ENCODE results near the gene TAMALIN. TPM values are rescaled to one million over a fixed set of nuclear protein-coding genes. Genes with fewer than 3 reads are reported as not detected.

Gene TAMALIN
- polyA plus RNA-seq, 1 donor from 2014 or later: 6.1 TPM

DNA sequence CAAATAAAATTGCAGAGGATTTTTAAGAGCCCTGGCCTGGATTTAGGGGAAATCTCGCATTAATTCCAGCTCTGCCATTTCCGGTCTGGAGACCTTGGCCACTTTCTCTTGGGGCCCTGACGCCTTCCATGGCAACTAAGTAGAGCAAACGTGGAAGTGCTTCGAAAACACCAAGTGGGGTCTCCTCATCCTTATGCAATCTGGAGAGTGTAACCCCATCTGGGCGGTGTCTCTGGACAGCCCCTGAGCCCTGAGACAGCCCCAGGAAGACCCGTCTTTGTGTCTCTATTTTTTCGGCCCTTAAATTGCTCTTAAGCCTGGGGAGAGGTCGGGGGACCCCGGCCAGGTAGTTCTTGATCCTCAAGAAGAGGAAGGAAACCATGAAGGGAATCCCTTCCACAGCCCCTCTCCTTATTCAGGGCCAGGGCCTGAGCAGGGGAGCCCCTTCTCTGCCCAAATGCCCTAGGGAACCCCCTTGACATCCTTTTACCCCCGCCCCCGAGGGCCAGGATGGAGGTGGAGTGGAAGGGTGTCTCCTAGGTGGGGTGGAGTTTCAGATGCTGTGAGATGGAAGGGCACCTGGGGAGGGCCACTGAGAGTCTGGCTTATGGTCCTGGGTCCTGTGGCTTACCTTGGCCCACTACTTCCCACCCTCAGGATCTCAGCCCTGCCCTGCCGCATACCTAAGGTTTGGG, 26.8 kb downstream of the TAMALIN start:
- no peaks in the 10 kb centered on the region for H3K36me3 ChIP-seq (ENCODE audit: insufficient read depth, low read length)
- TF ChIP-seq POLR2AphosphoS5 (IDR thresholded peaks at IDR 0.05) (no peak), RAD21 (conservative IDR thresholded peaks at IDR 0.05) (no peak), TAF1 (IDR thresholded peaks at IDR 0.05; ENCODE audit: low read depth) (peak; percentile 14), EZH2 (IDR thresholded peaks at IDR 0.05; ENCODE audit: borderline replicate concordance, insufficient read depth, low read length, poor library complexity, severe bottlenecking) (no peak), MXI1 (conservative IDR thresholded peaks at IDR 0.05; ENCODE audit: poor library complexity, severe bottlenecking) (no peak), SMC3 (conservative IDR thresholded peaks at IDR 0.05; ENCODE audit: poor library complexity) (no peak)
- TF ChIP-seq, protein P1, sequence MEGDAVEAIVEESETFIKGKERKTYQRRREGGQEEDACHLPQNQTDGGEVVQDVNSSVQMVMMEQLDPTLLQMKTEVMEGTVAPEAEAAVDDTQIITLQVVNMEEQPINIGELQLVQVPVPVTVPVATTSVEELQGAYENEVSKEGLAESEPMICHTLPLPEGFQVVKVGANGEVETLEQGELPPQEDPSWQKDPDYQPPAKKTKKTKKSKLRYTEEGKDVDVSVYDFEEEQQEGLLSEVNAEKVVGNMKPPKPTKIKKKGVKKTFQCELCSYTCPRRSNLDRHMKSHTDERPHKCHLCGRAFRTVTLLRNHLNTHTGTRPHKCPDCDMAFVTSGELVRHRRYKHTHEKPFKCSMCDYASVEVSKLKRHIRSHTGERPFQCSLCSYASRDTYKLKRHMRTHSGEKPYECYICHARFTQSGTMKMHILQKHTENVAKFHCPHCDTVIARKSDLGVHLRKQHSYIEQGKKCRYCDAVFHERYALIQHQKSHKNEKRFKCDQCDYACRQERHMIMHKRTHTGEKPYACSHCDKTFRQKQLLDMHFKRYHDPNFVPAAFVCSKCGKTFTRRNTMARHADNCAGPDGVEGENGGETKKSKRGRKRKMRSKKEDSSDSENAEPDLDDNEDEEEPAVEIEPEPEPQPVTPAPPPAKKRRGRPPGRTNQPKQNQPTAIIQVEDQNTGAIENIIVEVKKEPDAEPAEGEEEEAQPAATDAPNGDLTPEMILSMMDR (IDR thresholded peaks at IDR 0.05; ENCODE audit: poor library complexity, severe bottlenecking): no peak
- TF ChIP-seq, protein P2, sequence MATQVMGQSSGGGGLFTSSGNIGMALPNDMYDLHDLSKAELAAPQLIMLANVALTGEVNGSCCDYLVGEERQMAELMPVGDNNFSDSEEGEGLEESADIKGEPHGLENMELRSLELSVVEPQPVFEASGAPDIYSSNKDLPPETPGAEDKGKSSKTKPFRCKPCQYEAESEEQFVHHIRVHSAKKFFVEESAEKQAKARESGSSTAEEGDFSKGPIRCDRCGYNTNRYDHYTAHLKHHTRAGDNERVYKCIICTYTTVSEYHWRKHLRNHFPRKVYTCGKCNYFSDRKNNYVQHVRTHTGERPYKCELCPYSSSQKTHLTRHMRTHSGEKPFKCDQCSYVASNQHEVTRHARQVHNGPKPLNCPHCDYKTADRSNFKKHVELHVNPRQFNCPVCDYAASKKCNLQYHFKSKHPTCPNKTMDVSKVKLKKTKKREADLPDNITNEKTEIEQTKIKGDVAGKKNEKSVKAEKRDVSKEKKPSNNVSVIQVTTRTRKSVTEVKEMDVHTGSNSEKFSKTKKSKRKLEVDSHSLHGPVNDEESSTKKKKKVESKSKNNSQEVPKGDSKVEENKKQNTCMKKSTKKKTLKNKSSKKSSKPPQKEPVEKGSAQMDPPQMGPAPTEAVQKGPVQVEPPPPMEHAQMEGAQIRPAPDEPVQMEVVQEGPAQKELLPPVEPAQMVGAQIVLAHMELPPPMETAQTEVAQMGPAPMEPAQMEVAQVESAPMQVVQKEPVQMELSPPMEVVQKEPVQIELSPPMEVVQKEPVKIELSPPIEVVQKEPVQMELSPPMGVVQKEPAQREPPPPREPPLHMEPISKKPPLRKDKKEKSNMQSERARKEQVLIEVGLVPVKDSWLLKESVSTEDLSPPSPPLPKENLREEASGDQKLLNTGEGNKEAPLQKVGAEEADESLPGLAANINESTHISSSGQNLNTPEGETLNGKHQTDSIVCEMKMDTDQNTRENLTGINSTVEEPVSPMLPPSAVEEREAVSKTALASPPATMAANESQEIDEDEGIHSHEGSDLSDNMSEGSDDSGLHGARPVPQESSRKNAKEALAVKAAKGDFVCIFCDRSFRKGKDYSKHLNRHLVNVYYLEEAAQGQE (IDR thresholded peaks at IDR 0.05; ENCODE audit: borderline replicate concordance): peak; percentile 1
- H3K27ac ChIP-seq (ENCODE audit: low read length): peak overlapping the region; percentile 57

DNA sequence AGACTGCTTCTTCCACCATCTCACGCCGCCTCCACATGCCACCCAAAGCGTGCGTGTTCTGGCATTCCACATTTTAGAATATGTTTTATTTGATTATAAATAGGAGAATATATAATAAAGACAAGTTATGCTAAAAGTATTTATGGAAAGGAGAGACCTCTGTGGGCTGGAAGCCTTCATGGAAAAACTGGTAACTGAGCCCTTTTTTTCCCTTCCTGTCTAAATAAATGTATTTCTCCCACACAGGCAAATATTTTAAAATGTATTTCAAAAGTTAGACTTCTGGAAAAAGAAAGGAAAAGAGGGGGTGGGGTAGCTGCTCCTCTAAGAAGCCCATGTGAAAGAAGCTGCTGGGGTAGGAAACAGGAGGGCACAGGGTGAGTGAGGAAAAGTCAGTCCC, 28.4 kb downstream of the TAMALIN start:
- no peak overlapping the region for H2AFZ ChIP-seq (ENCODE audit: low read depth, low read length)
- H3K4me3 ChIP-seq (ENCODE audit: low read length): no peak overlapping the region
- no peaks in the 10 kb centered on the region for H3K79me2 ChIP-seq (replicated peaks; ENCODE audit: insufficient read depth, low read length)
- no peak for TF ChIP-seq POLR2AphosphoS5 (IDR thresholded peaks at IDR 0.05)
- no peak for TF ChIP-seq MXI1 (conservative IDR thresholded peaks at IDR 0.05; ENCODE audit: poor library complexity, severe bottlenecking)
- TF ChIP-seq, protein P2 (IDR thresholded peaks at IDR 0.05; ENCODE audit: borderline replicate concordance): no peak
- TF ChIP-seq TAF1 (IDR thresholded peaks at IDR 0.05; ENCODE audit: low read depth): no peak
- TF ChIP-seq EP300 (conservative IDR thresholded peaks at IDR 0.05; ENCODE audit: poor library complexity, severe bottlenecking): no peak
- no peak for TF ChIP-seq EZH2 (IDR thresholded peaks at IDR 0.05; ENCODE audit: borderline replicate concordance, insufficient read depth, low read length, poor library complexity, severe bottlenecking)
- no peak for TF ChIP-seq SMC3 (conservative IDR thresholded peaks at IDR 0.05; ENCODE audit: poor library complexity)
- TF ChIP-seq, protein P1 (IDR thresholded peaks at IDR 0.05; ENCODE audit: poor library complexity, severe bottlenecking): no peak
- TF ChIP-seq RAD21 (conservative IDR thresholded peaks at IDR 0.05): no peak
- H3K27ac ChIP-seq (ENCODE audit: low read length): no peak overlapping the region
- H3F3A ChIP-seq (ENCODE audit: insufficient read depth, low read length, poor library complexity, severe bottlenecking): no peaks in the 10 kb centered on the region
- H4K20me1 ChIP-seq (ENCODE audit: insufficient read depth): no peaks in the 10 kb centered on the region
- H3K36me3 ChIP-seq (ENCODE audit: insufficient read depth, low read length): no peaks in the 10 kb centered on the region
- H3K4me2 ChIP-seq (ENCODE audit: low read length): no peak overlapping the region
- H3K9ac ChIP-seq (ENCODE audit: low read length): no peak overlapping the region
- H3K9me3 ChIP-seq (ENCODE audit: low read length): no peaks in the 10 kb centered on the region
- H3K9me2 ChIP-seq (ENCODE audit: insufficient read depth, low read length): no peaks in the 10 kb centered on the region
- no peaks in the 10 kb centered on the region for H3K27me3 ChIP-seq (ENCODE audit: insufficient read depth, low read depth, low read length)

More for the DNA sequence above, 26.8 kb downstream of the TAMALIN start:
- Histone ChIP-seq H4K20me1 (ENCODE audit: insufficient read depth) (no peaks in the 10 kb centered on the region), H3F3A (ENCODE audit: insufficient read depth, low read length, poor library complexity, severe bottlenecking) (no peaks in the 10 kb centered on the region), H2AFZ (ENCODE audit: low read depth, low read length) (no peak overlapping the region), H3K9me2 (ENCODE audit: insufficient read depth, low read length) (no peaks in the 10 kb centered on the region), H3K9ac (ENCODE audit: low read length) (peak overlapping the region; percentile 74), H3K4me3 (ENCODE audit: low read length) (peak overlapping the region; percentile 68), H3K27me3 (ENCODE audit: insufficient read depth, low read depth, low read length) (no peaks in the 10 kb centered on the region), H3K79me2 (replicated peaks; ENCODE audit: insufficient read depth, low read length) (no peaks in the 10 kb centered on the region), H3K4me2 (ENCODE audit: low read length) (peak overlapping the region; percentile 47), H3K9me3 (ENCODE audit: low read length) (no peaks in the 10 kb centered on the region)

Data from neural cell (in vitro differentiated cells).